ENCODE data around the gene TTC29. TPM values are rescaled to one million over a fixed set of nuclear protein-coding genes. Genes with fewer than 3 reads are reported as not detected.

TTC29 gene, protein sequence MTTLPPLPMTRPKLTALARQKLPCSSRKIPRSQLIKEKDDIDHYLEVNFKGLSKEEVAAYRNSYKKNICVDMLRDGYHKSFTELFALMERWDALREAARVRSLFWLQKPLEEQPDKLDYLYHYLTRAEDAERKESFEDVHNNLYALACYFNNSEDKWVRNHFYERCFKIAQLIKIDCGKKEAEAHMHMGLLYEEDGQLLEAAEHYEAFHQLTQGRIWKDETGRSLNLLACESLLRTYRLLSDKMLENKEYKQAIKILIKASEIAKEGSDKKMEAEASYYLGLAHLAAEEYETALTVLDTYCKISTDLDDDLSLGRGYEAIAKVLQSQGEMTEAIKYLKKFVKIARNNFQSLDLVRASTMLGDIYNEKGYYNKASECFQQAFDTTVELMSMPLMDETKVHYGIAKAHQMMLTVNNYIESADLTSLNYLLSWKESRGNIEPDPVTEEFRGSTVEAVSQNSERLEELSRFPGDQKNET
- not detected for polyA plus RNA-seq (2012; ENCODE audit: missing spikeins)

DNA sequence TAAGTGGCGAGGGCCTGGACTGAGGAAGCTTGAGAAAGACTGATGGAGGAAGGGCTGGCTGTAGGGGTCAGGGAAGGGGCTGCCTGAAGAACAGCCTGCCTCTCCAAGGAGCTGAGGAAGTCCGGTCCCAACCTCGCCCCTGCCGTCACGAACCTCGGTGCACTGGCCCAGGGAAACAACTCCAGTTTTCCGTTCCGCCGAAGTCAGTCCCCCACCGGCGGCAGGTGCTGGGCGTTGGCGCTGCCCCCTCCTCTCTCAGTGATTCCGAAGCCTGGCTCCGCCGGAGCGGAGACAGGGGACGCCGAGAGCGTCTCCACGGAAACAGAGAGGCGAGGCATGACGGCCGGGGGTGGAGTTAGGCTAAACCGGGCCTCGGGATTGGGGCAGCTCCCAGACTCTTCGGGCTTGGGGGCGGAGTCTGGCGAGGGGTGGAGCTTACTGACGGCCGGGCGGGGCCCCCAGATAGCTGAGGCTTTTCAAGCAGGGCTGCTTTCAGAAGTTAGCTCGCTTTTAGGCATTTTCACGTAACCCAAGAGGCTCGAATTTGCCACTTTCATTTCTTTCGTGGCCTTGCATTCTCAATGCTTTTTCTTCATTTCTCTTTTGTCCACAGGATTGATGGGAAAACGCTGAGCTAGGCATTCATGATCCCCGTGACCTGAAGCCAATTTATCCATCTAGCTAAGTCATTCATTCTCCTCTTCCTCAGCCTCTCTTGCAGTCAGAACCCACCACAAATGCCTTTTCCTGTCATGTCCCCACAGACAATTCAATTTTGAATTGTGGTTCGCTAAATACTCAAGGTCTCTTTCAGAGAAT, at the start of gene TTC29:
TSS of gene TTC29 (minus strand) at position 309 of the 819 bp plus-strand sequence. CDS start 5,969 bp downstream, outside the sequence.
- TF ChIP-seq POLR2AphosphoS5 (IDR thresholded peaks at IDR 0.05; ENCODE audit: low read depth, low read length) (no peak), POLR2A (IDR thresholded peaks at IDR 0.05; ENCODE audit: low read depth, low read length) (no peak), TAF1 (IDR thresholded peaks at IDR 0.05; ENCODE audit: borderline replicate concordance, low read depth, low read length) (no peak)
- FAIRE-seq: peak; percentile 68
- peak; percentile 66 for DNase-seq (ENCODE audit: insufficient read length)

DNA sequence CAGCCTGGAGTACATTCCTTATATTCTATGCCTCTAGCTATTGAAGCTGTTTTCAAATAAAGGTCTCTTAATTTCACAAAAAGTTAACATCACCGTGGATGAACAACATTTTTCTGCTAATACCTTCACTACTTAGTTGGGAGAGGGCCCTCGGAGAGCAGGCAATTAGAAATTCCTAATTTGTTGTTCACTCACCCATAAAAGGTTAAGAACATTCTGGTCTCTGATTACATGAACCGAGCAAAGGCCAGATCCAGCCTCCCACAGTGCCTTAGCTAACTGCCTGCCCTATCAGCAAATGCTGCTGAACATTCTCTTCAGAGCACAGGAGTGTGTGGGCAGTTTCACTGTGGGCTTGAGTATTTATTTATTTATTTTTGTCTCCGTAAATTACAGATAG, 36.0 kb upstream of the TTC29 start:
- no peak for FAIRE-seq
- TF ChIP-seq TAF1 (IDR thresholded peaks at IDR 0.05; ENCODE audit: borderline replicate concordance, low read depth, low read length) (no peak), POLR2AphosphoS5 (IDR thresholded peaks at IDR 0.05; ENCODE audit: low read depth, low read length) (no peak), POLR2A (IDR thresholded peaks at IDR 0.05; ENCODE audit: low read depth, low read length) (no peak)
- no peak for DNase-seq (ENCODE audit: insufficient read length)

DNA sequence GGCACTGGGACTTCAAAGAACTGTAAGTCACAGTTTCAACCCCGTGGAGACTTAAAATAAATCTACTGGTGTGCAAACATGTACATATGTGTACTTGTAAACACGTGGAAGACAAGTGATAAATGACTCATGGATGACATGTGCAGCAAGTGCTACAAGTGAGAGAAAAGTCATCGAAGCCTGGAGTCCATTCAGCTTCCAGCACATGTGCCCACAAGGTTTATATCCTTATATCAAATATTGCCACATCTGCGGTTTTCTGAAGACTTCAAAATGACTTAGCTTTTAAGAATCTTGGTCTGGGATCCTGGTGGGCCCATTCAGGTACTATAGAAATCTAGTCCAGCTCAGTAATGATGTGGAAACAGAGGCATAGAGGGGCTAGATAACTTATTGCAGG, 33.0 kb upstream of the TTC29 start:
- TF ChIP-seq TAF1 (IDR thresholded peaks at IDR 0.05; ENCODE audit: borderline replicate concordance, low read depth, low read length) (no peak), POLR2A (IDR thresholded peaks at IDR 0.05; ENCODE audit: low read depth, low read length) (no peak), POLR2AphosphoS5 (IDR thresholded peaks at IDR 0.05; ENCODE audit: low read depth, low read length) (no peak)
- FAIRE-seq (no peak), DNase-seq (ENCODE audit: insufficient read length) (no peak)

DNA sequence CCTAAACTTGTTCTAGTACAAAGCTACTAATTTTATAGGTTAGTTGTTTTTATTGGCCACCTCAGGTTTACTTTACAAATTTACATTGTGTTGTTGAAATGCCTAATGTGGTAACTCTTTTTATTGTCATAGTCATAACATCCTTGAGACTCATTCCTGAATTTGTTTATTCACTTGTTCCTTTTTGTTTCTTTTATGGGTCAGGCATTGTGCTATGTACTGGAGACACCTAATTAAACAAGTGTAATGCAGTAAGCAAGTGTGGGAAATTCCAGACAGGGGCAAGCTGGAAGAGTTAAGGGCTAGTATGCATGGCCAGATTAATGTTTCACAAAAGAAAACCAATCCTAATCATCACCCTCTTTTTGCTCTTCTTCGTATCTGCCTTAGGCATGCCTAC, 30.5 kb upstream of the TTC29 start:
- FAIRE-seq (no peak), DNase-seq (ENCODE audit: insufficient read length) (no peak)
- no peak for TF ChIP-seq POLR2AphosphoS5 (IDR thresholded peaks at IDR 0.05; ENCODE audit: low read depth, low read length)
- no peak for TF ChIP-seq POLR2A (IDR thresholded peaks at IDR 0.05; ENCODE audit: low read depth, low read length)
- no peak for TF ChIP-seq TAF1 (IDR thresholded peaks at IDR 0.05; ENCODE audit: borderline replicate concordance, low read depth, low read length)

DNA sequence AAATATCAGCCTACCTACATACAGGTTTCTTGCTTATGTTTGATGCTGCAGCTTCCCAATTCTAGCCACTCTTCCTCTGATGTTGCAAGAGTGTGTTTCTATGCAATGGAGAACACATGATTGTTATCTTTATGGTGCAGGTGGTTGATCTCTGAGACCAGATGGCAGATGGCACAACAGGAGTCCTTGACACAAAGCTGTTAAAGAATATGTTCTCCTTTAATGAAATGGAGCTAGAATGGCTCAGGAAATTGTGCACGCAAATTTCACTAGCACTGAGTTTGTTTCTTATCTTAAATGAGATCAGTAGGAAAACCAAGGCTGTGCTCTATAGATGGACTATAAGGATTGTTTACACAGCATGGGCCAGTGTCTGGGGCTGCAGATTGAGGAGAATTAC, 29.9 kb upstream of the TTC29 start:
- FAIRE-seq (no peak), DNase-seq (ENCODE audit: insufficient read length) (no peak)
- no peak for TF ChIP-seq TAF1 (IDR thresholded peaks at IDR 0.05; ENCODE audit: borderline replicate concordance, low read depth, low read length)
- TF ChIP-seq POLR2A (IDR thresholded peaks at IDR 0.05; ENCODE audit: low read depth, low read length): no peak
- no peak for TF ChIP-seq POLR2AphosphoS5 (IDR thresholded peaks at IDR 0.05; ENCODE audit: low read depth, low read length)

DNA sequence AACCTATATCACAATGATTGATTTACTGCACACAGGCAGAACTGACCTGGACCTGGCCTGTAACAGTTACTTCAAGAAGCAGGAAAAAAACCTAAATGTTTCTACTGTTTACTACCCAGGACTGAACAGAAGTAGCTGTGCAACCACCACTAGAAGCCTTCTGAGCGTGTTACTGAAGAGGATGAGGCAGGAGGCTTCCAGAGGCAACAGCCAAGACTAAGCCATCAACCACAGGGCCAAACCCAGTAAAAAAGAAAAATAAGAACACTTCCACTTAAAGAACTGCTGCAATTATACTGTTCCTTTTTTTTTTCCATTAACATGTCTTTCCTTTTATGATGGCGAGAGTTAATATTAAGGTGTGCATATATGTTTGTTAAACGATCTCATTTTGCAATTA, 29.4 kb upstream of the TTC29 start:
- TF ChIP-seq POLR2A (IDR thresholded peaks at IDR 0.05; ENCODE audit: low read depth, low read length) (no peak), TAF1 (IDR thresholded peaks at IDR 0.05; ENCODE audit: borderline replicate concordance, low read depth, low read length) (no peak), POLR2AphosphoS5 (IDR thresholded peaks at IDR 0.05; ENCODE audit: low read depth, low read length) (no peak)
- FAIRE-seq (no peak), DNase-seq (ENCODE audit: insufficient read length) (no peak)

DNA sequence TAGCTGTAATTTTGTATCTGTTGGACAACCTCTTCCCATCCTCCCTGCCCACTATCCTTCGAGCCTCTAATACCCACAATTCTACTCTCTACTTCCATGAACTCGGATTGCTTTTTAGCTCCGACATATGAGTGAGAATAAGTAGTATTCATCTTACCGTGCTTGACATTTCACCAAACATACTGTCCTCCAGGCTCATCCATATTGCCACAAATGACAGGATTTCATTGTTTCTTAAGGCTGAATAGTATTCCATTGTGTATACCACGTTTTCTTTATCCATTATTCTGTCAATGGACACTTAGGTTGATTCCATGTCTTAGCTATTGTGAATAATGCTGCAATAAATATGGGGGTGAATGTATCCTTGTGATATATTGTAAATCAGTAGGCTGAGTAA, 26.4 kb upstream of the TTC29 start:
- FAIRE-seq: peak; percentile 5
- no peak for DNase-seq (ENCODE audit: insufficient read length)
- TF ChIP-seq TAF1 (IDR thresholded peaks at IDR 0.05; ENCODE audit: borderline replicate concordance, low read depth, low read length) (no peak), POLR2AphosphoS5 (IDR thresholded peaks at IDR 0.05; ENCODE audit: low read depth, low read length) (no peak), POLR2A (IDR thresholded peaks at IDR 0.05; ENCODE audit: low read depth, low read length) (no peak)

DNA sequence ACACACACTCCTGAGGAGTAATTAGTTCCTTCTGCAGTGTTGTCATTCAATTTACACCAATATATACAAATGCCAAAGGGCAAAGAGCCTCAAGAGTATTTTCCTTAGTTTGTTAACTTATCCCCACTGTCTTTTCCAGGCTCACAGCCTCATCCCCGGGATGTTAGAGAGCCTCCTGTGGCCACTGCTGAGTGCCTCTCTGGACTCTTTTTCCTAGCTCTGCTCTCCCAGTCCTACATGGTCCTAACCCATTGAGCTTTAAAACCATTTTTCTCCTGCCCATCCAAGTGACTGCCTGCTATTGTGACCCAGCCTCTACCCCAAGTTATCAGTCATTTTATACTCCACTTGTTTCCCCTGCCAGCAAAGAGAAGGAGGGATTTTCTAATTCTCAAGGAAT, 23.5 kb upstream of the TTC29 start:
- FAIRE-seq (no peak), DNase-seq (ENCODE audit: insufficient read length) (no peak)
- TF ChIP-seq TAF1 (IDR thresholded peaks at IDR 0.05; ENCODE audit: borderline replicate concordance, low read depth, low read length) (no peak), POLR2A (IDR thresholded peaks at IDR 0.05; ENCODE audit: low read depth, low read length) (no peak), POLR2AphosphoS5 (IDR thresholded peaks at IDR 0.05; ENCODE audit: low read depth, low read length) (no peak)

DNA sequence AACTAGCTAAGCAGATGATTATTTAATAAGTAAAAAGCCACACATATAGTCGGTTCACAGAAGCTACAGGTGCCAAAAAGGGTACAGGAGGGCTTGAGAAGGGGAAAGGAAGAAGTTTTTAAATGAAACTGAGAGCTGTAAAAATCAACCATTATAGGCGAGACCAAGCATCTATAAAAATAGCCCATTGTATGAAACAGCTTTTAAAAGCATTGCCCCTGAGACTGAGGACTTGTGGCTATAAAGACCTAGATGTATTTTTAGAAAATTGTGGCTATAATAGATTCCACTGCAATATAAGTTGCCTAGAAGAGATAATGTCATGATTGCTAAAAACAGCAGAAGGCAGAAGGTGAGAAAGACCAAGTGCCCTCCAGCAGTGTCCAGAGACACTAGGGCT, 15.0 kb upstream of the TTC29 start:
- FAIRE-seq (no peak), DNase-seq (ENCODE audit: insufficient read length) (no peak)
- no peak for TF ChIP-seq POLR2A (IDR thresholded peaks at IDR 0.05; ENCODE audit: low read depth, low read length)
- TF ChIP-seq POLR2AphosphoS5 (IDR thresholded peaks at IDR 0.05; ENCODE audit: low read depth, low read length): no peak
- TF ChIP-seq TAF1 (IDR thresholded peaks at IDR 0.05; ENCODE audit: borderline replicate concordance, low read depth, low read length): no peak

DNA sequence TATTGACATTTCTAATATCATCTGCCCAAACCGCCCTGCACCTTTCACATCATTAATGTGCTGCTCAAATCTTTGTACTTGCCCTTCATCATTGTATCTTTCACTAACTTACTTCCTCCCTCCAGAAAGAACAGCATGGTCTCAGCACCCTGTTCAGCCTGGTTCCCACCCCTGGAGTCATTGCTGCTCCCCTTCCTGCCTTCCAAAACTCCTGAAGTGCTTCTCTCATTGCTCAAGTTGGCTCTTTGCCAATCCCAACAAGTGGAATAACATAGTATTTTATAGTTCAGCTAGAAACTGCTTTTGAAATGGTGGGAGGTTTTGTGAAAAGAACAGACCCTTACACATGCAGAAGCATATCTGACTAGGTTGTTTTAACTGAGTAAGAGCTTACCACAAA, 14.0 kb upstream of the TTC29 start:
- TF ChIP-seq POLR2A (IDR thresholded peaks at IDR 0.05; ENCODE audit: low read depth, low read length) (no peak), POLR2AphosphoS5 (IDR thresholded peaks at IDR 0.05; ENCODE audit: low read depth, low read length) (no peak), TAF1 (IDR thresholded peaks at IDR 0.05; ENCODE audit: borderline replicate concordance, low read depth, low read length) (no peak)
- DNase-seq (ENCODE audit: insufficient read length) (no peak), FAIRE-seq (no peak)

DNA sequence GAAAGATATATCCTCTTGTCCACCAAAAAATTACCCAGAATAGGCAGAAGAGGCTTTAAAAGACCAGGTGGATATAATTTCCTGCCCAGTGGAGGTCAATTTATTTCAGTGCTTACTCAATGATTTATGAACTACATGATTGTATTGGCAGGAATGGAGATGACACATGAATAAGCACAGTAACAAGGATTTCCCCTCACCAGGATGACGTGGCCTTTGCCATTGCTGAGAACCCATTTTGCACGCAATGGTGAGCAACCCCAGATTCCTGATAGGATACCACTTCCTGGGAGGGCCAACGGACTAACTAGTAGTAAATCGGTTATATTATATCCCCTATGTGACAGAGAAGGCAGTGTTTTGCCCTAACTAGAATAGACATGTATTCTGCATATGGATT, 11.6 kb upstream of the TTC29 start:
- FAIRE-seq (no peak), DNase-seq (ENCODE audit: insufficient read length) (no peak)
- TF ChIP-seq POLR2A (IDR thresholded peaks at IDR 0.05; ENCODE audit: low read depth, low read length) (no peak), TAF1 (IDR thresholded peaks at IDR 0.05; ENCODE audit: borderline replicate concordance, low read depth, low read length) (no peak), POLR2AphosphoS5 (IDR thresholded peaks at IDR 0.05; ENCODE audit: low read depth, low read length) (no peak)
